ENCODE results near the gene ELMO3.

ELMO3 gene

DNA sequence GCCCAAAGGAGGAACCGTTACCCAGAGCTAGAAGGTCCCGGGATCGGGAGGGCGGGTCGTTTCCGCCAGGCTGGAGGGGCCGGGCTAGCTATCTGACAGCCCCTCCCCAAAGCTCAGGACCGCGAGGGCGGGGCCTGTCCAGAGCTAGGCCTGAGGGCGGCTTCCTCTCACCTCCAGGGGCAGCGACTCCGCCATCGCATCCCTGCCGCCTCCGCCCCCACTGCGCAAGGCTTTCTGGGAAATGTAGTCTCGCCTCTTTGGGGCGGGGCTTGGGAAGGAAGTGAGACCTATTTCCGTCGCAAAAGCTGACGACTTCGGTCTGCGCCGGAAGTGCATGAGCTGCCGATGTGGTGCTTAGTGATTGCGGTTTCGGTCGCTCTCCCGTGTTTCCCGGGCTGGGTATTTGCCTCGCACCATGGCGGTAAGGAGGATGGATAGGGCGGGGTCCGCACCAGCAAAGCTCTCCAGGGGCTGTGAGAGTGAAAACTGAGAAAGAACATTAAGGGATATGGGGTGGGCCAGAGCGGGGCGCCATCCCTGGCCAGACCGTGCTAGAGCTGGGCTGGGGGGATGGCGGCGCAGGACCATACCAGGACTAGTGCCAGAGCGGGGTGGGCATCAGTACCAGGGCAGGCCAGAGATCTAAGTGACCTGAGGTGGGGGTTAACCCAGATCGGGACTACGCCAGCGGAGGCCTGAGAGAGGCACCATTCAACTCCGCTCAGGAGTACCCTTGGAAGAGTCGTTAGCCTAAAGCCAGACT is 28.1 kb downstream of the ELMO3 start, which contains the start of gene TMEM208:
TMEM208 (plus strand) TSS at position 327 of the 763 bp plus-strand sequence; CDS start at position 416, 89 bp downstream.
- DNase-seq, result peak; percentile 99

DNA sequence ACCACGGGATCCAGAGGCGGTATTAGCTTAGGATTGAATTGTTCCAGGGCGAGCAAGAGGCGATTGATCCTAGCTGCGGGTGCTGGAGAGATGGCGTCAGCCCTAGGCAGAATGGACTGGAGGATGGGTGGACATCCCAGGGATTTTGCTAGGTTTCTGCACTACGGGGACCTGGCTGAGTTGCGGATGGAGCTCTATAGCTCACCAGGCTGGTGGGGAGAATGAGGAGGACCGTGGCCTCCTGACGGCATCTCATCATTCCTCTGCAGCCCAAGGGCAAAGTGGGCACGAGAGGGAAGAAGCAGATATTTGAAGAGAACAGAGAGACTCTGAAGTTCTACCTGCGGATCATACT is 28.6 kb downstream of the ELMO3 start:
- no peak for DNase-seq

DNA sequence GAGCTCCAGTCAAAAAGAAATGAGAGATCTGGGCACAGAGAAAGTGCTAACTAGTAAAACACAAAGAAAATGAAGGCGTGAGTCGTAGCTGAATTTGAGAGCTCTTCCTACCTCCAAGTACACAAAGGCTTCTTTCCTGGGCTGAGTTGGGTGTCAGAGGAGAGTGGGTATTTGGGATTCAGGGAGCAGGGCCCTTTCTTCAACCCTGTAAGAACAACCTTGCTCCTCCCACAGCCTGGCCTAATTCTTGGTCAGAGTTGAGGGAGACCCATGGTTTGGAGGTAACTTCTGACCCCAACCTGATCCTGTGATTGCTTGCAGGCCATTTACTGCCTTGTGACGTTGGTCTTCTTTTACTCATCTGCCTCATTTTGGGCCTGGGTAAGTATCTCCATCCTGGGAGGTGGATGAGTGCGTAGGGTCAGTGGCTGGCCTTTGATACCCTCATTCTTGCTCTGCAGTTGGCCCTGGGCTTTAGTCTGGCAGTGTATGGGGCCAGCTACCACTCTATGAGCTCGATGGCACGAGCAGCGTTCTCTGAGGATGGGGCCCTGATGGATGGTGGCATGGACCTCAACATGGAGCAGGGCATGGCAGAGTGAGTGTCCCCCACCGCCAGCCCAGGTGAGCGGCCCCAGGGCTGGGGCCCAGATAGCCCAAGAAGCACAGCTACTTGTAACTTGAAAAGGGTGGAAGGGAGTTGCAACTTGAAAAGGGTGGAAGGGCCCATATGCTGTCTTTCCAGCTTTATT is 29.3 kb downstream of the ELMO3 start:
- DNase-seq, result no peak

DNA sequence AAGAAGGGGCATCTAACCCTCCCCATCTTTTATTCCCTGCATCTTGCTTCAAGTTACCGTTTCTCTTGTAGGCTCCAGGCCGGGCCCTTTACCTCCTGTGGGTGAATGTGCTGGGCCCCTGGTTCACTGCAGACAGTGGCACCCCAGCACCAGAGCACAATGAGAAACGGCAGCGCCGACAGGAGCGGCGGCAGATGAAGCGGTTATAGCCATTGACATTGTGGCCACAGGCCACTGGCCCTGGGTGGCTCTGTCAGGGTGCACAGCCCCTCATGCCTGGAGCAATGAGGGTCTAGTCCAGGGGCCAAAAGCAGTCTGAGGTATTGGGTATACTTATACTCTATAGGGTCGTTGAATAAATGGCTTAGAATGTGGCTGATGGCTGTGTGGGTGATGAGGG is 30.0 kb downstream of the ELMO3 start:
- no peak for DNase-seq

DNA sequence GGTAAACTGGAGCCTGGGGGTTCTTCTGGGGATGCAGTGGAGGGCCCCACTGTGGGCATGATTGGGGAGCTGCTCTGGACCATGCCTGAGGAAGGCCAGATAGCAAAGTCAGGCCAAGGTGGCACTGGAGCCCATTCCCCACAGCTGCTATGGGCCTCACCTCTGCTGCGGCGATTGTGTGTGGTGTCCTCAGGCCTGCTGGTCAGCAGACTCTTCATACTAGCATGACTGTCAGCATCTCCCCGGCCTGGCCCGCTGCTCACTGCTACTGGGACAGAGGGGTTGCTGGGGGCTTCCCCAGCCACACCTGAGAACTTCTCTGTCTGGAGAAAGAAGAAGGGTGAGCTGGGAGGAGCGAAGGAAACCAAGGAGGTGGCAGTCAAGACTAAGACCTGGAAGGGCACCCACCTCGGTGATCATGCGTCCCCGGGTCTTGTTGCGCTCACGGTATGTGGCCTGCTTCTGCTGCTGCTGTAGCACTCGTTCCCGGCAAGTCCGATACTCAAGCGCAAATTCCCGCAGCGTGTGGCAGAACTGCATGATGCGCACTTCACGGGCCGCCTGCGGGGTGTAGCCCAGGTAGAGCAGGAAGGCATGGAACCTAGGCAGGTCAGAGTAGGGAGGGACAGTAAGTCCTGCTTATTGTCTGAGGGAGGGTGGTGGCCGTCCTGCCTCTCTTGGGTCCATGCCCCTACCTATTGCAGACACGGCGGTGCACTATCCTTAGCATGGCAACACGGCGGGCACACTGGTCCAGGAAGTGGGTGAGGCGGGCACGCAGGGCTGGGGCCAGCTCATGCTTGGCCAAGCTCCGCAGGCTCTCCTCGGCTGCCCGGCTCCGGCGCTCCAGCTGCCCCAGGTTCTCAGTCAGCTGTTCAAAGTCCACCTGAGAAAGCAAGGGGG is 31.2 kb downstream of the ELMO3 start:
- no peak for DNase-seq

DNA sequence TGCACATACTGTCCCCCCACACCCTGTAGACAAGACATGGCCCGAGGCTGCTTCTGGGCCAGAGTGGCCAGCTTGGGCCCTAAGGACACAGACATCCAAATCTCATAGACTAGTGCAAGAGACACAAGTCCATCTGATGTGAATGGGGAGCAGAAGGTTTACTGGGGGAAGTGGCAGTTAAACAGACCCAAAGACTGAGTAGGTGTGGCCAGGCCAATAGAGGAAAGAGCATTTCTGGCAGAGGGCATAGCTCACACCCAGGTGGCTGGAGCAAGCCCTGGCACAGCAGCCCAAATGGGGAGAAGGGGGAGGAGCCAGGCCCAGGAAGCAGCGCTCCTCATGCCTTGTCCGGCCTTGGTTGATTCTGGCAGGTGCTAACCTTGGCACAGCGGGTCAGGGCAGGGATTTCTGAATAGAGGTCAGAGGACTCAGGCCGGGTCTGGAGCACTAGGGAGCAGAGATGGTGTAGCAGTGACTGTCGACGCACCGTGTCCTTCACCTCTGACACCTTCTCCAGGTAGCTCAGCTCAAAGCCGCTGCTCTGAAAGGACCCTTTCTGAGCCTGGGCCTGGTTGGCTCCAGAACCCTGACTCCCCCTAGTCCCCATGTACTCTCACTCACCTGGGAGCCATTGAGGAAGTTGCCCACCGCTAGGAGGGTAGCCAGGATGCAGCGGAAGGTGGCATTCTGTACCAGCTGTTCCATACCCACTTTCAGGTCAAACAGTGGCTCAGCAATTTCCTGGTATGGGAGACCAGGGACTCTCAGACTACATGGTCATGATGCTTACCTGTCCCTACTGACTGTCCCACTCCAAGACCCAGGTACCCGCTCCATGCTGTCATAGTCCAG is 32.1 kb downstream of the ELMO3 start:
- DNase-seq, result no peak

DNA sequence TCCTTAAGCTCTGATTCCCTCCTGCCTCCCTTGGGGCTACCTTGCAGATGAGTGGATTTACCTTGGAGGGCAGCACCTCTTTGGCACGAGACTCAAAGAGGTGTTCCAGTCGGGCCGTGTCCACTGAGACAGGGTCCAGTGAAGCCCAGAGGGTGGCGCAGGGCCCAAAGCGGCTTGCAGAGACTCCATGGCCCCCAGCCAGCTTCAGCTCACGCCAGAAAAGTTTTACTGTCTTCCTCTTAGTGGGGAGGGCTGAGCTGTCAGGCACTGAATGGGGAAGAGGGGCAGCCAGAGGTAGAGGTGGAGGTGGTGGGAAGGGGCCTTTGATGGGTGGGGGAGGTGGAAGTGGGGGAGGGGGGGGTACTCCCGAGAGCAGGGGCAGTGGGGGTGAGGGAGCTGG is 34.7 kb downstream of the ELMO3 start:
- no peak for DNase-seq

DNA sequence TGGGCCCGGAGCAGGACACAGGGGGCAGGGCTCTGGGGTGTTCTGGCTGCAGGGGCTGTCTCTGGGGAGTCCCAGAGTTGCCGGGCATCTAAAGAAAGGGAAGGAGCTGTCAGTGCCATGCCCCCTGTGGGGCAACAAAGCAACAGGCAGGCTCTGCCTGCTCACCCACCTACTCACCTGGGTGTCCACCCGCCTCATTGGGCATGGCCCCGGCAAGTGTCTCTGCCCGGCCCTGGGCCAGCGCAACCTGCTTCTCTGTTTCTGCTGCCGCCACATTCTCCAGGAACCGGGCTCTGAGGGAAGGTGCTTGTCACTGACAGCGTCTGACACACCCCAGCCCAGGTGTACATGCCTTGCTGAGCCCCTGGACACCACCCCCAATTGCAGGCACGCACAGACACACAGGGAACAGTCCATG is 35.3 kb downstream of the ELMO3 start:
- no peak for DNase-seq

DNA sequence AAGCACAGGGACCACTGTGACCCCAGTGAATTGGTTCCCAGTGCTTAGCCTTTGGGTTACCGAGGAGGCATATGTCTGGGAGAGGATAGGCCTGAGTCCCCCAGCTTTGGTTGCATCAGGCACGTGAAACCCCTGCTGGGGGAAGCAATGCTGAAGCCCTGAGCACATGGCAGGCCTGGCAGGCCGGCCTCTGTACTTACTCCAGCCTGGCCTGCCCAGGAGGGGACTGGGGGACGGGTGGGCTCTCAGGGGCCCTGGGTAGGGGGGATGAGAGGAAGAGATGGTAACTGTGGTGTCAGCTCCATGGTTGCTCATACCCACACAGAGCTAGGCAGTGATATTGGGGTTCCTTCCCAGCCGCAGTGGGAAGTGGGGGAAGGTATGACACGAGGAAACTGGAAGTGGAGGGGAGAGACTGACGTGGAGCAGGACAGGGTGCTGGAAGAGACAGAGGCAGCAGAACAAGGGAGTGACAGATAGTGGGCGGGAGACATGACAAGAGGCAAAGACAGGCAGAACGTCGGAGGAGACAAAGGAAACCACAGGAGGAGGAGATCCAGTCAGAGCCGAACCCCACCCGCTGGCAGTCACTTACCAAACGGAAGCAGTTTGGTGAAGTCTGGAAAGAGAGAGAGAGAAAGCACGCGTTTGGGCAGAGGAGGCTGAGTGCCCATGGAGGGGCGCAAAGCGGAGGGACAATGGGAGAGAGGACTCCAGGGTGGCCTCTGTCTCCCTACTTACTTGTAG is 37.1 kb downstream of the ELMO3 start:
- no peak for DNase-seq

DNA sequence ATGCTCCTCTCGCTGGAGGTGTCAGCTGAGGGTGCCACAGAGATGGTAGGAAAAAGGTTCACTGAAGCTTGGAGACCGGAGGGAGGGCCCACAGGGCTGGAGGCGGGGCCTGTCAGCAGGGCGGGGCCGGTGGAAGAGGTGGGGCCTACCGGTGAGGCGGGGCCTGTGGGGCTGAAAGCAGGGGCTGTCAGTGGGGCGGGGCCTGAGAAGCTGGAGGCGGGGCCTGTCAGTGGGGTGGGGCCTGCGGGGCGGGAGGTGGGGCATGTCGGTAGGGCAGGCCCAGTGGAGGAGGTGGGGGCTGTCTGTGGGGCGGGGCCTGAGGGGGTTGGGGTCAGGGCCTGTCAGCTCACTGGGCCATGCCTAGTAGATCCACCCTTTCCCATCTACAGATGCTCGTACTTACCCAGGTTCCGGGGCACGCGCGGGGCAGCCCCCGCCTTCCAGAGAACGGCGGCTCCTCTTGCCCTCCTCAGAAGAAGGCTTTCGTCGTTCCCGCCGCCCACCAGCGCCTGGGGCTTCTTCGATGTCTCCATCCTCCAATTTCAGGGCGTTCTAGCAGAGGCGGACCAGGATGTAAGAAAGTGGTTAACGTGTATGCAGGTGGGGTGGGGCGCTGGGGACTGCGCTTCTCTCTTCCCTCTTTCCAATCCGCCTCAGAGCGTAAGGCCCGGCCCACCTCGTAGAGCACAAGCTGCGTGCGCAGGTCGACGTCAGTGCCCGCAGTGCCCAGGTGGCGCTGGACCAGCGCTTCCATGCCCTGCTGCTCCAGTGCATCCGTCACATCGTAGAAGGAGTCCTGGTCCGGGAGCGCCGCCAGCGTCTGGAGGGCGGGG is 37.8 kb downstream of the ELMO3 start:
- peak; percentile 77 for DNase-seq

DNA sequence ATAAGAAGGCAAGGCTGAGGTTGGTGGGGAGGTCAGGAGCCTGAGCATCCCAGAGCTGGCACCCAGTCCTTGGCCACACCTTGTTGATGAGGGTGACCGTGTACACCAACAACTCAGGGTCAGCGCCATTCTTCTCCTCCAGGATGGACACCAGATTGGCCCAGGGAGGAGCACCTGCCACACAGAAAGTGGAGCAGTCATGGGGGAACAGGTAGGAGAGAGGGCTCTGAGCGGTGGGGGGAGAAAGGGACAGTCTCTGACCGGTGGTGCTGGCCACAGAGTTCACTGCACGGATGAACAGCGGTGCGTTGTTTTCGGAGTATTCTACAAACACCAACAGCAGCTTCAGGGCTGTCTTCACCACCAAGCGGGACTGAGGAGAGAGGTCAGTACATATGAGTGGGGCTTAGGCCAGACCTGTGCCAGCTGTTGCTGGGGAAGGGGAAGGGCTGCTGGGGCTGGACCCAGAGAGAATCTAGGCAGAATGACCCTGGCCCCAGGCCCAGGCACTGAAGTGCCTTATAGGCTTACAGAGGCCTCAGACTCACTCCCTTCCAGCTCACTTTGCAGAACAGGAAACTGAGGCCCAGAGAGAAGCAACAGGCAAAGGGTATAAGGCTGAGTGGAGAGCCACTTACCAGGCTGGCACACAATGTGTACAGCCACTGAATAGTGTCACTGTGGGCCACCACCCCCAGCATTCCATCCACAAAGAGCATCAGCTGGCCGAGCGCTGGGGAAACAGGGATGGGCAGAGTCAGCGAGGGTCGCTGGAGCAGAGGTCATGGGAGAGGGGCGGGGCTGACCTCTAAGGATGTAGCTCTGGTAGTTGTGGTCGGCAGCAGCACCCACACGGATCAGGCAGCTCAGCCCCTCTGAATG is 38.7 kb downstream of the ELMO3 start:
- no peak for DNase-seq

DNA sequence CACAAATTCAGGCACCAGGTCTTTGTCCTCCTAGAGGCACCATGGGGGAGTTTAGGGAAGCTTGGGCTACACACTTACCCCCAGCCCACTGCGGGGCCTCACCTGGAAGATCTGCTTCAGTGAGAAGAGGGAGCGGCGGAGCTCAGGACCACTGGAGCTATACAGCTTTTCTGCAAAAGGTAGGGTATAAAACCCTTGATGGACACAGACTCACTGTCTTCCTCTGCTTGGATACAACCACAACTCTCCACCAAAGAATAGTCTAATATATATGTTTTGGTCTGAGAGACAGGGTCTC is 39.3 kb downstream of the ELMO3 start:
- DNase-seq, result no peak

DNA sequence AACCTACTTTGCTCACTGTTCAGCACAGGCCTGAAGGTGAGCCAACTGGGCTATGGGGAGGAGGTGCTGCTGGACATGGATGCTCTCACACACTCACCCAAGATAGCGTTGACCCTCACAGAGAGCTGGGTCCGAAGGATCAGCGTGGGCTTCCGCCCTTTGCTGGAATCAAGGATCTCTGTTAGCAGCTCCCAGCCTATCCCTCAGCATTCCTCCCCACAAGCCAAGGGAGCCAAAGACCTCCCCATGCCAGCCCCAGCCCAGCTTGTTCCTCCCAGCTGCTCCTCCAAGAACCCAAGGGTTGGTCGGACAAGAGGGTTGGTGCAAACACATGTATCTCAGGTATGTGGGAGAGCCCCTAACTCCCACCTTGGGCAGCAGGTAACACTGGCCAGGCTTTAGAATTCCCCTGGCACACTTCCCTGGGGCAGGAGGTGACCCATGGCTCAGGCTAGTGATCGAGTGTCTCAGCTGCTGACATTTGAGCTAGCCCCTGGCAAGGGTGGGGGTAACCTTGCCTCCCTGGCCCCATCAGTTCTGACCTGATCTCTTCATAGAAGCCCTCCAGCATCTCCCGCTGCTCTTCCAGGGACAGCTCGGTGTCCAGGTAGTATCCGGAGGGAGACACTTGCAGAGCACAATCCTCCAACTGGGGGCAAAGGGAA is 40.0 kb downstream of the ELMO3 start:
- no peak for DNase-seq

DNA sequence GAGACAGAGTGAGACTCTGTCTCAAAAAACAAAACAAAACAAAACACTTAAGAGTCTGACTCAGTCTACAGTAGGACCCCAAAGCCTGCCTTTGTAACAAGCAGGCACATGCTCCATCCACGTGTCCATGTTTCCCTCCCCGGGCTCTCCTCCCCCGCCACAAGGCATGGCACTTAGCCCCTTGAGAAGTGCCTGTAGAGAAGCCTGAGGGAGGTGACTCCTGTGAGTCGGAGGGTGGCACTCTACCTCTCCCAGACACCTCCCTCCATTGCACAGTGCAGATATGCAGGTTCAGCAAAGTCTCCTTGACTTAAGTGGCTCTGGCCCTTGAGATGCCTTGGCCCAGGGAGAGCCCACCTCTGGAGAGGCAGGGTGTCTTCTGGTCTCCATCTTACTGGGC is 41.6 kb downstream of the ELMO3 start:
- no peak for DNase-seq

DNA sequence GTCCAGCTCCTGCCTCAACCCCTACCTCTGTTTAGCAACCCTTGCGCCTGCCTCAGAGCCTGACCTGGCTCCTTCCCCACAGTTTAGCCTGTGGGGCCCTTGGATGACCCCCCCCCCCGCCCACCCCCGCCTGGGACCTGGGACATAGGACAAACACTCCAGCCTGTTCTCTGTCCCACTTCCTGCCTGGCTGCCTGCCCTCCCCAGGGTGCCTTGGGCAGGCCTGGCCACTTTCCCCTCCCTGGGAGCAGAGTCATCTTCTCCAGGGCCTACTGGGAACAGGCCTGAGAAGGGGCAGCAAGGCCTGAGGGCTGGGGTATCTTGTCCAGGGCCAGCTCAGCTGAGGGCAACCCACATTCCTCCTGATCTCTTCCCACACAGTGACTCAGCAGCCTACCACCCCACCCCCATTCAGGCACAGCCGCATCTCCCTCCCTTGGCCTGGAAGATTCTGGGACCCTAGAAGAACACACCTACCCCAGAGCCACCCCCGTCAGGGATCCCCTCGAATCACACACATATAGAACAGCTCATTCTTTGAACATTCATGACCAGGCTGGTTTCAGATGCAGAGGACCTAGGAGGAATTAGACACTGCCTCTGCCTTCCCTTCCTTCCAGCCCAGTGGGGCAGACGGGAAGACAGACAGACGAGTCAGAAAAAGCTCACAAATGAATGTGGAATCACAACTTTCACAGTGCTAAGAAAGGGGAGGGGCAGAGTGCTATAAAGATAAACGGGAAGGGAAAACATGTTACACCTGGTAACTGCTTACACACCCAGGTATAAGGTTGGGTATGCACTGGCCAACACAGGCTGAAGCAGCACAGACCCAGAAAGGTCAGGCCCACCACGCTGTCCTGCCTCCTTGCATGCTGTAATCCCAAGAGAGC is 42.3 kb downstream of the ELMO3 start:
- no peak for DNase-seq

DNA sequence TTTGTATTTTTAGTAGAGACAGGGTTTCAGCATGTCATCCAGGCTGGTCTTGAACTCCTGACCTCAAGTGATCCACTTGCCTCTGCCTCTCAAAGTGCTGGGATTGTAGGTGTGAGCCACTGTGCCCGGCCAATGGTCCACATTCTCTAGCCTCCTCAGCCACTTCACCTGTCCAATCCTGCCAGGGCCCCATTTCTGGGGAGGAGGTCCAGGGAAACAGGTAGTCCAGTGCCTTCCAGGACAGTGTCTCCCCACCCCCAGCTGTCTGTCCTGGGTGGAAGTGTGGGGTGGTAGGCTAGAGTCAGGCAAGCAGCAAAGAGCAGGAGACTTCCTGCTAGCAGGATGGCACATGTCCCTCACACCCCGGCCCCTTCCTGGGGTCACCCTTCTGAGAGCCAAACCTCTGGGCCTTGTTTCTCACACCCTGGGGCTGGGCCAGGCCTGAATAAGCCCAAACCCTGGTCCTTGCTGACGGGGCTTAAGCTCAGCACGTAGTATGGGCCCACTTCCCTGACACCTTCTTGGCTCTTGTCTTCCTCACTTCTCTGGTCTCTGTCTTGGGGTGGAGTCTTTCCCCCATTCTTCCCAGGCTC is 43.3 kb downstream of the ELMO3 start:
- DNase-seq, result no peak

DNA sequence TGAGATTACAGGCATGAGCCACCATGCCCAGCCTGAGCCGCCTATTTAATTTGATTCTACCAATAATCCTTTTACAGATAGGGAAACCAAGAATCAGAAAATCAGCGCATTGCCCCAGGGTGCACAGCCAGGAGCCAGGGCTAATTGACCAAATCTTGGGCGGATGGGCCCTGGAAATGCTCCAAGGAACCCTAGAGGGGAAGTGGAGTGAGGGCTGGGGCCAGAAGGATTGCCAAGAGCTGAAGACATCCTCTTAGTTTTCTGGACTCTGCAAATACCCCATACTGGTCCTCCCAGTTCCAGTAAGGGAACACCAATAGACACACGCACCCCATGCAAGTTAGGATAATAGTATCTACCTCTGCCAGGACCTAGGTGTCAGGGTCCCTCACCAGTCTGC is 44.5 kb downstream of the ELMO3 start:
- DNase-seq, result peak; percentile 14

All from NCI-H82 (cell line).